NCI-H146 treated with DMSO at 0.1 percent for 48 hours (cell line): ENCODE measurements around the gene SLC7A1.
"Not testable (repeated sequence)": the region's sequence is repeated elsewhere in the genome, so short reads cannot be mapped to it uniquely, and the experiment has no call there.

Source experiments
- DNase-seq: peaks from one replicate; lab custom pipeline; 2025; ENCODE audit not compliant: unreplicated experiment; lab: John Stamatoyannopoulos, UW

SLC7A1 gene

DNA sequence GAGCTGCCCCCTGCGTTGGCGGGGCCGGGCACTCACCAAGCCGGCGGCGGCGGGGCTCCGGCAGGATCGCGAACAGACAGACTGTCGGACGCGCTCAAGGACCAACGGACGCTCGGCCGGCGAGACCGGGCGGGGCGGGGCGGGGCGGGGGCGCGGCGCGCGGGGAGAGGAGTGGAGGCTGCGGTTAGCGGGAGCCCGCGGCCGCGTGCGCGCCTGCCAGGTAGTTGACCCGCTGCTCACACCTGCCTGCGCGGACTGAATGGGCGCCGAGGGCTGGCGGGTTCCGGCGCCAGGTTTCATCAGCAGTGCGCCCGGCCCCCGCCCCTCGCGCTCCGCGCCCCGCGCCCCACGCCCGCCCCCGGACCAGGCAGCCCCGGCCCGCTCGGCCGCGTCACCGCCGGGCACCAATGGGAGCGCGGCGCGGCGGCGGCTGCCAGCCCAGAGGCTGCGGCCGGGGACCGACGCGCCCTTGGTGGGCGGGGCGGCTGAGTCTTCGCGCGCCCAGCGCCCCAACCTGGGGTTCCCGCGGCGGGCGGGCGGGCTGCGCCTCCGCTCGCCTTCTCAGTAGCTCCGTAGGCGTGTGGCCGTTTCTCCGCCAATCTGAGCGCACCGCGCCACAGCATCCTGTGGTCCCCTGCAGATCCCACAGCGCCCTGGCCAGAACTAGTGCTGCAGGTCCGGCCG lies at the start of gene SLC7A1:
SLC7A1 (minus strand) TSS at position 309 of the 684 bp plus-strand sequence. CDS start 59,500 bp downstream, outside the sequence.
- DNase-seq = peak; percentile 67

DNA sequence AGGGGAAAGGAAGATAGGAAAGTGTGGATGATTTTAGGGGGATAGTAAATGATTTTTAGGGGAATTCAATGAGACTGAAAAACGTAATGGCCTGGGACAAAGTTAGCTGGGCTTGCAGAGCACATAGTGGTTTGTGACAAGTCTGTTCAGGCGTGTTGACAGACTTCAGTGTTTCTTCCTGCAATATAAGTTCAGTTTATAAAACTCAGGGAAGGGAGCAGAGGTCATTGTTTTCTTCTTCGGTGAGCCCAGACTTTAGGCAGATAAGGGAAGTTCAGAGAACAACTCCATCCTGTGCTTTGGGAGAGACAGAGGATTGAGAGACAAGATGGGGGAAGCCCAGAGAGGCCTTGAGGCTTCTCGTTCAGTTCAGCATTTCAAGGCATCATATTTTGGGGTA lies 45.2 kb upstream of the SLC7A1 start:
- DNase-seq = no peak

DNA sequence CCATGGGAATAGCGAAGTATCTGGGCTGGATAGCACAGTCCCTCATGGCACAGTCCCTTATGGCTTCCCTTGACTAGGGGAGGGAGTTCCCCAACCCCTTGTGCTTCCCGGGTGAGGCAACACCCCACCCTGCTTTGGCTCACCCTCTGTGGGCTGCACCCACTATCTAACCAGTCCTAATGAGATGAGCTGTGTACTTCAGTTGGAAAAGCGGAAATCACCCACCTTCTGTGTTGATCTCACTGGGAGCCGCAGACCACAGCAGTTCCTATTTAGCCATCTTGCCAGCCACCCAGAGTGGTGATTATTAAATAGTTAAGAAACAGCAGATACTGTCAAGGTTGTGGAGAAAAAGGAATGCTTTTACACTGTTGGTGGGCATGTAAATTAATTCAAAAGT lies 41.3 kb upstream of the SLC7A1 start:
- DNase-seq = not testable (repeated sequence)

DNA sequence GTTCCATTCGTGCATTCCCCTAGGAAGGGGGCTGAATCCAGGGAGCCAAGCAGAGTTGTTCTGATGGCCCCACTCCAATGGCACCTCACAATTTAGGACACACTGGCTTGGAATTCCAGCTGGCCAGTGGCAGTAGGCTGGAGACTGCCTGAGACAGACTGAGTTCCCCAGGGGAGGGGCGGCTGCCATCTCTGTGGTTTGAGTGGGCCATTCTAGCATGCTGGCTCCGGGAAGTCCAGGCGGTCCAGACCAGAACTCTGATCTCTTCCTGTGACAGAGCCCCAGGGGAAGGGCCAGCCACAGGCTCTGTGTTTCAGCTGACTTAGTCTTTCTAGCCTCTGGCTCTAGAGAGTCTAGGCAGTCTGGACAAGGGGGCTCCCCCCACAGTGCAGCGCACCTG lies 29.5 kb upstream of the SLC7A1 start:
- no peak for DNase-seq

DNA sequence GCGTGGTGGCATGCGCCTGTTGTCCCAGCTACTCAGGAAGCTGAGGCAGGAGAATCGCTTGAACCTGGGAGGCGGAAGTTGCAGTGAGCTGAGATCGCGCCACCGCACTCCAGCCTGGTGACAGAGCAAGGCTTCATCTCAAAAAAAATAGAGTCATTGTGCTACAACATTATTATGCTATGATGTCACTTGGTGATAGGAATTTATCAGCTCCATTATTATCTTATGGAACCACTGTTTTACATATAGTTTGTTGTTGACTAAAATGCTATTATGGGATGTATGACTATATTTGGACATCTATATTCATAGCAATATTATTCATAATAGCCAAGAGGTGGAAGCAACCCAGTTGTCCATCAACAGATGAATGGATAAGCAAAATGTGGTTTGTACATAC lies 26.4 kb upstream of the SLC7A1 start:
- no peak for DNase-seq

DNA sequence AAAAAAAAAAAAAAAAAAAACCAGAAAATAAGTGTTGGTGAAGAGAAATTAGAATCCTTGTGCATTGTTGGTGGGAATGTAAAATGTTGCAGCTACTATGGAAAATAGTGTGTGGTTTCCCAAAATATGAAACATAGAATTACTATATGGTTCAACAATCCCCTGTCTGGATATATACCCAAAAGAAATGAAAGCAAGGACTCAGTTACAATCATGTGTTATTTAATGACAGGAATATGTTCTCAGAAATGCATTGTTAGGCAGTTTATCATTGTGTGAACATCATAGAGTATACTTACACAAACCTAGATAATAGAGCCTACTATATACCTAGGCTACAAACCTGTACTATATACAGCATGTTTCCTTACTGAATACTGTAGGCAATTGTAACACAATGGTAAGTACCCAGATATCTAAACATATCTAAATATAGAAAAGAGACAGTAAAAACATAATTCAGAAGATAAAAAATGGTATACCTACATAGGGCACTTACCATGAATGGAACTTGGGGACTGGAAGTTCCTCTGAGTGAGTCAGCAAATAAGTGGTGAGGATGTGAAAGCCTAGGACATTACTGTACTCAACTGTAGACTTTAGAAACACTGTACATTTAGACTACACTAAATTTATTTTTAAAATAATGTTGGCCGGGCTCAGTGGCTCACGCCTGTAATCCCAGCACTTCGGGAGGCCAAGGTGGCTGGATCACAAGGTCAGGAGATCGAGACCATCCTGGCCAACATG lies 25.7 kb upstream of the SLC7A1 start:
- DNase-seq = no peak

DNA sequence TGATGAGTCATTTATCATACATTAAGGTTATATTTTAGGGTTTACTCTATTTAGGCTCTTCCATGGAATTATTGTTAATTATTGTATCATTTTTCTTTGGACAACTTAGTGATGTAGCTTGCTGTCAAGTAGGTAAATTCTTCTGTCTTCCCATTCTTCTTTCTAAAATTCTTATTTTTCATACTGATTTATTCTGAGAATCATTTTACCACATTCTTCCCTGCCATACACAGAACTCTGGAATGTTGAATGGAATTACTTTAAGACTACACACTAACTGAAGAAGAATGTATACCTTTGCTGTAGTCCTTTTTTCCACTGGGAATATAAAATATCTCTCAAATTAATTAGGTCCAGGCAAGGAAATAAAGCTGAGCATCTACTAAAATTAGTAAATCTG lies 24.5 kb upstream of the SLC7A1 start:
- no peak for DNase-seq

DNA sequence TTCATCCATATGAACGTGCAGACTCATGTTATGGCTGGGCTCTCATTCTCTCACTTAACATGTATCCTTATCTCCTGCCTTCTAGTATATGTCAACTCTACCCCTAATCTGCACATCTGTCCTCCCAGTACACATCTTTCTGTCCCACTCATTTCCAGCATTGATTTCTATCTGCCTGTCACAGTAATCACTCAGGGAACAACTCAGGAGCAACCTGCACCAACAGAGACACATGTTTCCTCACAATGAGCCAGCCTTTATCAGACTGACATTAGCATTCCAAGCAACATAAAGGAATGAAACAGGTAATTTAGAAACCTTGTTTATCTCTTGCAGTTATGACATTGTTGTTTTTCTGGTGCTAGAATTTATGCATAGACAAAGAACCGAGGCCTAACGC lies 17.6 kb upstream of the SLC7A1 start:
- no peak for DNase-seq

DNA sequence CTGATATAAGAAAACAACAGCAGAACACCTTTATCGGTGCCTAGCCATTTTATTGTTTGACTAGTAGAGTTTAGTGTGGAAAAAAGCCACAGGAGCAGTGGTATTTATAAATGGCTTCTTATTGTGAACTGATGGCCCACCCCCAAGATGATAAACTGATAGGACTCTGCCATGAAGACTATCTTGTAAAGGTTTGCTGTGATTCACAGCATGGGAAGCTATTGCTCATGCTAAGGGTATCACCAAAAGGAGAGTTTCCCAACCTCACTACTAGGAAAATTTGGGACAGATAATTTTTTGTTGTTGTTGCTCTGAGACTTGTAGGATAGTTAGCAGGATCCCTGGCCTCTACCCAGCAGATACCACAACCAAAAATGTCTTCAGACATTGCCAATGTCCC lies 12.0 kb upstream of the SLC7A1 start:
- no peak for DNase-seq

DNA sequence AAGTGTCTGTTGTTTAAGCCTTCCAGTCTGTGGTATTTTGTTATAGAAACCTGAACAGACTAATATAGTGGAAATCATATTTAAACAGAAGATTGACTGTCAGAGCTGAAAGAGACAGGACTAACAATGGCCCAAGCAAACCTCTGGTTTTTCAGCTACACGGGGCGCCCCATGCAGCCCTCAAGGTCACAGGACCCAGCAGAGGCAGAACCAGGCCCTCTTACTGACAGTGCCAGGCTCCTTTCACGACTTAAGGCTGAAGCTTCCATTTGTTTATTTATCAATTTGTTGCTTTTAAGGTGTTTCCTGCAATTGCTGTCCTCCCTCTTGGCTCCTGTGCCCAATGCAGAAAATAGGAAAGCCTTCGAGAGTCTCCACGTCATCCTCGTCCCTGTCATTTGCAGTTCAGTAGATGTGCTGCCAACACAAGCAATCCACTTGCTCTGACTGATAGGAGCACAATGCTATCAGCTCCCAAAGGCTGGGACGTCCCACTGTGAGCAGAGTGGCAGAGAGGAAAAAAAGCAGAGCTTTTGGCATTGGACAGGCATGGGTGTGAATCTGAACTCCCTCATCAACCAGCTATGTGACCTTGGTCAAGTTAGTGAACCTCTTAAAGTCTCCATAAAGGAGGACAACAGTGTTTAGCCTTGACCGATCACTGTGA lies 10.5 kb upstream of the SLC7A1 start:
- DNase-seq = no peak

DNA sequence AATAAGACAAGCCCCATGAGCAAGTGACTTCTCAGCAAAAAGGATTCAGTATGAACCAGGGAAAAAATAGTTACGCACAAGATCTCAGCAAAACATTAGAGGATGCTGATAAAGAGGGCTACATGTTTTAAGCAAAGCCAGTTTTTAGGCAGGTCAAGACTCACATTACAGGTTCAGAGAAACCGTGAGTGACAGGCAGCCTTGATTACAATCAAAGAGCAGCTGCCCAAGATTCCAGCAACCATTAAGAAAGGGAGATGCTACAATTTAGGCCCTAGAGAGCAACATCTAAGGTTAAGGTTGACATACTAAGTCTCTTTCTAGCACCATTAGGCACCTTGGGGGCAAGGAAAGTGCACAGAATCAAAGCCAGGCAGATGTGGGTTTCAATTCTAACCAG lies 2.8 kb upstream of the SLC7A1 start:
- no peak for DNase-seq

DNA sequence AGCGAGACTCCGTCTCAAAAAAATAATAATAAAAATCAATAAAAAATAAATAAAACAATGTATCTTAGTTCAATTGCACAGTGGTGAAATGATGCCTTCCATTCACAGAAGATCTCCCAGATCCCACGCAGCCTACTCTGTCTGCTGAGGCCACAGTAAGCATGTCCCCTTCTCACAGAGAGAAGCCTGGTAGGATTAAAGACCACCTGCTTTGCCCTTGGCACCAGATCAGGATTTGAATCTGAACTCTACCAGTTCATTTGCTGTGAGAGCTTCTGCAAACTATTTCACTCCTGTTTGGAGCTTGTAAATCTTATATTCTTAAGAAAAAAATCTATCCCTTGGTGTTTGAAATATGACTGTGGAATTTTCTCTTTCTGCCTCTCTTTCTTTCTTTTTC lies 2.2 kb upstream of the SLC7A1 start:
- DNase-seq = no peak

DNA sequence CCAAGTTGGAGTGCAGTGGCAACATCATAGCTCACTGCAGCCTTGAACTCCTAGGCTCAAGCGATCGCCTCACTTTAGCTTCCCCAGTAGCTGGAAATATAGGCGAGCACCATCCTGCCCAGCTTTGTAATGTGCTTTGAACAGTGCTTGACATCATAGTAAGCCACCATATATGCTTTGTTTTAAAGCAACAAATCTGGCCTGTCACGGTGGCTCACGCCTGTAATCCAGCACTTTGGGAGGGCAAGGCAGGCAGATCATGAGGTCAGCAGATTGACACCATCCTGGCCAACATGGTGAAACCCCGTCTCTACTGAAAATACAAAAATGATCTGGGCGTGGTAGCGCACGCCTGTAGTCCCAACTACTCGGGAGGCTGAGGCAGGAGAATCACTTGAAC lies 1.8 kb upstream of the SLC7A1 start:
- DNase-seq = no peak

DNA sequence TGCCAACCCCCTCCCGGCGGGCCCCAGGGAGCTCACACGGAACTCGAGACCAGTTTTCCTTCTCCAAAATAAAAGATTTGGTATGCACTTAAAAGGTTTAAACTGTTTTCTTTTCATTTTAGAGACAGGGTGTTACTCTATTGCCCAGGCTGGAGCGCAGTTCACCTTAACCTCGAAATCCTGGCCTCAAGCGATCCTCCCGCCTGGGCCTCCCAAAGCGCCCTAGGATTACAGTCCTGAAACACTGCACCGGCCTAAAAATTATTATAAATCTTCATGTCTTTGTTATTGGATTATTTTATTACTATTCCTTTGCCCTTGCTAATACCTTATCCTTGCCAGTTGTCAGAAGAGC lies 553 bp upstream of the SLC7A1 start:
- no peak for DNase-seq

DNA sequence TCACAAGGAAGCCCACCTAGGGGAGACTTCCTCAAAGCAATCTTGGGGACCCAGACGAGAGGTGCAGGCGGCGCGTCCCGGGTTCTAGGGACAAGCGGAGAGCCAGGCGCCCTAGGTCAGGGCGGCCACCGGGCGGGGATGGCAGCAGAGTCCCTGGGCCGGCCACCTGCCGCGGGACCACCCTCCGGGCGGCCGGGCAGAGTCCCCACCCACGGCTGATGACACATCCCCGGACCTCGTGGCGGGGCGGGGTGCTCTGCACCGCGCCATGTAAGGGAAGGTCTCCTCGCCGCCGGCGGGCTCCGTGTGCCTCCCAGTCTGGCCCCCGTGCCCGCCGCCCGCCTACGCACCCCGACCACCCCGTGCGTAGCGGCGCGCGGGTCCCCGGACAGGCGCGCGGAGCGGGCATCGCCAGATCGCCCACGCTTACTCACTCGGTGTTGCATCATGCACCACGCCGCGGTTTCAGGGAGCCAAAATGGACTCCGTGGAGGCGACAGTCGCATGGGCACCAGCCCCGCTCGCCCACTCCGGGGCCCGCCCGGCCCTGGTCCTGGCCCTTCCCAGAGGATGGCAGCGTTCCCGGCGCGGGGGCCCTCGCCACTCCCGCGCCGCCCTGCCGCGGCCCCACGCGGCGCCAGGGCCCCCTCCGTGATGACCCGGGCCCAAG lies 643 bp downstream of the SLC7A1 start:
- no peak for DNase-seq

DNA sequence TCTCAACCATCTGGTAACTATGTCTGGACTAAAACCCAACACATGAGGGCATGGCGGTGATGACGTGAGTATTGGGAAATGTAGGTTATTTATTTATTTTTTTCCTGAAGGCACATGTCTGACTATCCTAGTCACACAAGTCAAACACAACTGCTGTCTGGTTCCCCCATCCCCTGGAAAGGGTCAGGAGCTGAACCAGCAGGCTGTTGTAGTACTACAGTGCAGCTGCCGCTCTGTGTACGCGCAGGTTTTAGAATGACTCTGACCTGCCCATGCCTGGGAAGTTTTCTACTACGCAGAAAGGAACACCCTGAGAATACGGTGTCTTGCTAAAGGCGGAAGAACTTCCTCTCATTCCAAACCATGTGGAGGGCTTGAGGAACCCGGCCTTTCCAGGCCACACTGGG lies 1.2 kb downstream of the SLC7A1 start:
- peak; percentile 19 for DNase-seq

DNA sequence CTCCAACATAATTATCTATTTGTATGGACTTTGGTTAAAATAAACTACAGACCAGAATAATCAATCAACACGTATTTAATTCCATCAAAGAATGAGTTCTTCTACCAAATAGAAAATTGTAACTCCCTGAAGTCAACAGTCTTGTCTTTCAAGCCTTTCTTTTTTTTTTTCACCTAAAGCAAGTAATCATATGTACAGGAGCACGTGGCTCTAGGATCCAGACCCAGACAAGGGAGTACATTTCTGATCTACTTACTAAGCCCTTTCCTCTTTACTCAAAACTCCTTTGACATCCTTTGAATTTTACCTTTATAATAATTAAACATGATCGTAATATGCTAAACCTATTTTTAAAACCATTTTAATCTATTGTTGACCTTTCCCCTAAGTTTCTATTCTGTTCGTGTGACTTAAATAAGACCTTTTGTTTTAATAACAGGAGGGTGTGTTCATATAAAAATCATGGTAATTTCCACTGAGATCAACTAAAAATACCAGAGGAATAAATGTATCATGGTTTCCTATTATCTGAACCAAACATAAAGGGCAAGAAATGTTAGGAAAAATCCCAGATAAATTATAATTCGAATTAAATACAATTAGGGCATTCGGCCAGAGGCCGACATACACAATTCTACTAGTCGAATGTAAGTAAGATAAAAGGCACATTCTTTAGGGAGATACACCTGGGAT lies 1.7 kb downstream of the SLC7A1 start:
- DNase-seq = no peak

DNA sequence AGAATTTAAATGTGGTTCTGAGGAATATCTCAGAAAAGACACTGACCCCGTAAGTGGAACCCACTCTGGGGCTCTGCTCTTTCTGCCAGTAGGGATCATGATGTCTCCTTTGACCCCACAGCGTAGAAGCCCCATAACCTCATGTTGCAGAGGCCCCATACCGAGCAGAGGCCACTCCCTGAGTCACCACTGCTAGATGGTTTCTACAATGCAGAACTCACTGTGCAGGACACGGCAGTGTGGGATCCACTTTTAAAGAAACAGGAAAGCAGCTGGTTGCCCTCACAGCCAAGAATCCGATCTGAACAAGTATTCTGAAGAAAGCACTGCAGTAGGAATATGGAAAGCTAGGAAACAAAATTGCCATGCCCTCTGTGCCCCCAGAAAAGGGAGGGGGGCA lies 4.2 kb downstream of the SLC7A1 start:
- no peak for DNase-seq

DNA sequence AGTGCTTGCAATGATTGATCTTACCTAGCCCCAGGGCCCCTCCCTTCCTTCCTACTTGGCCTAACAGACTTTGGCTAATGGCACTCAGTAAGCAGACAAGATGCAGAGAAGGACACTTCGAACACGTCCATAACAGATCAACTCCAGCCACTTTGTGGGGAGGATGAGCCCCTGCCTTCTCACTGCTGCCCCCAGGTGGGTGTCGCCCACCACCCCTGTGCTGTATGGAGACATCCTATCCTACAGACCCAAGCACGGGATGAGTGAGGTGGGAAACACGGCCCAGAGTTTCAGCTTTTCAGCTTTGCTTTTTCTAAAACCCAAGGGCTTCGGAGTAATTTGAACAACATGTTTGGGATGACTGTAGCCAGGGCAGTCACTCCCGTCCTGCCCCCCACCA lies 5.5 kb downstream of the SLC7A1 start:
- DNase-seq = no peak

DNA sequence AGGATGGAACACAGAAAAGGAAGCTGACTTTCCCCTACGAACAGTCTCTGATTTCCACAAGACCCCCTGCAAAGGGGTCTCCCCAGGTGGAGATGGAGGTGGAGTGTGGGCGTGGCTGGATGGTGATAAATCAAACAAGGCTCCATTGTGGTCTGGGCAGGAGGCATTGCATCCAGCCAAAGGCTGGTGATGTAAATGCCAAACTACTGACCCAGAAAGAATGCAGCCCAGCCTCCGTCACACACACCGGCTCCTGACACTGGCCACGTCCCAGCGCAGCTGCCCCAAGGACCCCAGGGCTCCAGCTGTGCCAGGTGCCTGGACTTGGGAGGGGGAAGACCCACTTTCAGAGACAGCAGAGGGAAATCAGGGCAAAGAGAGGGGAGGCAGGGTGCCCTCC lies 6.3 kb downstream of the SLC7A1 start:
- DNase-seq = no peak

DNA sequence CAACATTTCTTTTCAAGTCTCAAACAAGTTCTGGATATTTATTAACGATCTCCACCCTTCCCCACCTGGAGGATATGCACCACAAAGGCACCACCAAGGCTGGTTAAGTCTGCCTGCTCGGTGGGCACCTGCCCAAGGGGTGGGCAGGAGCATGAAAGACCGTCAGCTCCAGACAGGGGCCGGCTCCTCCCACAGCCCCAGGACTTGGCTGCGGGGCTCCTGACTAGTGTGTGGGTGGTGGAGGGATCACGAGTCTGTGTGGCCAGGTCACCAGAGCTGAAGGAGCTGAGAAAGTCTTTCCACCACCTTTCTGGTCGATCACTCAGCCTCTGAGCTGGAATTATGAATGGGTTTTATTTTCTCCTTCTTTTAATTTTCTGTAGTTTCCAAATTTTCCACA lies 7.8 kb downstream of the SLC7A1 start:
- no peak for DNase-seq
